Panc1 (cell line): Measurements from ENCODE around the gene MET.

Experiments used
- CTCF ChIP-seq: fragments of 450-650 bp; IDR thresholded peaks from 2 replicates; pipeline ENCODE4 v1.5.1; 2017; ENCODE audit warnings: mild to moderate bottlenecking
- POLR2AphosphoS5 ChIP-seq: IDR thresholded peaks from 2 replicates; pipeline ENCODE4 v1.6.1; 2012; ENCODE audit warnings: mild to moderate bottlenecking, low read depth, low read length, moderate library complexity
- REST ChIP-seq, 2 experiments: IDR thresholded peaks; 2 replicates each; pipeline ENCODE4 v1.6.1; 2011 to 2012; ENCODE audit warnings: low read depth in 2 of 2, control low read depth in 1 of 2, low read length in 1 of 2, mild to moderate bottlenecking in 1 of 2, moderate library complexity in 1 of 2; ENCODE audit not compliant: insufficient read depth in 1 of 2

- TF ChIP-seq CTCF (no peak), POLR2AphosphoS5 (no peak), REST (IDR thresholded peaks at IDR 0.05; ENCODE audit: insufficient read depth in 1 of 2, low read depth in 2 of 2, low read length in 1 of 2) (no peak)
Observed at GRCh38 chr7:116686812-116687419, 14.9 kb downstream of the MET start.
